H1 (cell line): Measurements from ENCODE around the gene STPG1. TPM values are rescaled to one million over a fixed set of nuclear protein-coding genes. Genes with fewer than 3 reads are reported as not detected.
"Not testable (repeated sequence)": the region's sequence is repeated elsewhere in the genome, so short reads cannot be mapped to it uniquely, and the experiment has no call there.

Experiments used
- CTCF ChIA-PET: fragments of 300-600 bp; sonication (Branson Sonifier 250); formaldehyde crosslinking; loops from one replicate; lab custom pipeline; 2021; ENCODE audit not compliant: partially characterized antibody; lab: Charles Lee
- POLR2A ChIA-PET: fragments of 300-600 bp; sonication (Branson Sonifier 250); formaldehyde crosslinking; loops from one replicate; lab custom pipeline; 2021; ENCODE audit warnings: inconsistent platforms; ENCODE audit not compliant: partially characterized antibody; lab: Charles Lee
- DNase-seq, 2 experiments: peaks; one replicate each; pipeline versions ENCODE4 v3.0.0 to v3.0.0-alpha.2; 2010 to 2022; ENCODE audit warnings: low spot score in 2 of 2, low read depth in 1 of 2, mixed read lengths in 1 of 2
- FAIRE-seq: peaks from 2 replicates; lab custom pipeline; 2011; peaks lifted over from hg19 to GRCh38; lab: Jason Lieb, UNC
- H2AFZ ChIP-seq: 2 replicates; pipeline ENCODE4 v1.8.1; 2012; ENCODE audit warnings: low read length, inconsistent platforms
- H2AK5ac ChIP-seq: 2 replicates; pipeline ENCODE4 v1.6.1; 2013; ENCODE audit warnings: low read depth, low read length
- H2BK120ac ChIP-seq: replicated peaks from 2 replicates; pipeline ENCODE3; 2013; ENCODE audit warnings: low read depth, low read length, inconsistent platforms
- H2BK12ac ChIP-seq: 2 replicates; pipeline ENCODE4 v1.6.1; 2013; ENCODE audit warnings: low read depth, low read length
- H2BK15ac ChIP-seq: 2 replicates; pipeline ENCODE4 v1.6.1; 2013; ENCODE audit warnings: low read length
- H2BK20ac ChIP-seq: 2 replicates; pipeline ENCODE4 v1.6.1; 2013; ENCODE audit warnings: low read length
- H2BK5ac ChIP-seq: 2 replicates; pipeline ENCODE4 v1.6.1; 2013; ENCODE audit warnings: low read depth, low read length
- H3K14ac ChIP-seq: 2 replicates; pipeline ENCODE4 v1.6.1; 2013; ENCODE audit warnings: inconsistent platforms; ENCODE audit not compliant: insufficient read length
- H3K18ac ChIP-seq: 2 replicates; pipeline ENCODE4 v1.6.1; 2013; ENCODE audit warnings: low read length; ENCODE audit errors: extremely low read depth
- H3K23ac ChIP-seq: 2 replicates; pipeline ENCODE4 v1.6.1; 2013; ENCODE audit warnings: inconsistent platforms; ENCODE audit not compliant: insufficient read length
- H3K23me2 ChIP-seq: 2 replicates; pipeline ENCODE4 v1.6.1; 2013; ENCODE audit warnings: low read depth, low read length
- H3K27ac ChIP-seq: 2 replicates; pipeline ENCODE4 v1.6.1; 2011; ENCODE audit warnings: low read depth, low read length, inconsistent platforms
- H3K27me3 ChIP-seq, 4 experiments: replicated peaks in 1 of 4; 1 replicate in 1 of 4; 2 replicates in 3 of 4; pipeline versions ENCODE4 v1.6.1 to v1.8.1; 2011 to 2013; ENCODE audit warnings: low read length in 3 of 4, mild to moderate bottlenecking in 3 of 4, inconsistent platforms in 2 of 4, mixed read lengths in 2 of 4, moderate library complexity in 1 of 4; ENCODE audit not compliant: control insufficient read depth in 3 of 4, insufficient read depth in 3 of 4; ENCODE audit errors: extremely low read depth in 1 of 4
- H3K36me3 ChIP-seq, 4 experiments: 2 replicates each; pipeline versions ENCODE4 v1.6.1 to v1.8.1; 2011 to 2013; ENCODE audit warnings: mild to moderate bottlenecking in 4 of 4, low read length in 3 of 4, moderate library complexity in 2 of 4, control low read depth in 1 of 4, inconsistent platforms in 1 of 4; ENCODE audit not compliant: insufficient read depth in 4 of 4, control insufficient read depth in 2 of 4
- H3K4ac ChIP-seq: replicated peaks from 2 replicates; pipeline ENCODE3; 2013; ENCODE audit warnings: low read length, low read depth, mixed read lengths, inconsistent platforms; ENCODE audit not compliant: insufficient read length
- H3K4me1 ChIP-seq, 4 experiments: replicated peaks in 1 of 4; 1 replicate in 1 of 4; 2 replicates in 3 of 4; pipeline versions ENCODE4 v1.6.1 to v1.8.1; 2011 to 2013; ENCODE audit warnings: low read length in 3 of 4, inconsistent platforms in 2 of 4, mixed read lengths in 1 of 4; ENCODE audit not compliant: insufficient read depth in 4 of 4, control insufficient read depth in 3 of 4
- H3K4me2 ChIP-seq, 2 experiments: 2 replicates each; pipeline versions ENCODE4 v1.6.1 to v1.8.1; 2011 to 2013; ENCODE audit warnings: low read depth in 2 of 2, low read length in 2 of 2, control low read depth in 1 of 2, inconsistent platforms in 1 of 2, mild to moderate bottlenecking in 1 of 2; ENCODE audit not compliant: insufficient read depth in 1 of 2
- H3K4me3 ChIP-seq, 4 experiments: fragments of 200-600, 300-600 bp in 1 of 4; sonication (generic), shearing (Covaris generic), sonication (Bioruptor Twin) in 1 of 4; 2 replicates each; pipeline versions ENCODE4 v1.5.1 to v1.8.1; 2011 to 2016; ENCODE audit warnings: low read length in 4 of 4, low read depth in 3 of 4, control low read depth in 2 of 4, inconsistent platforms in 2 of 4, mild to moderate bottlenecking in 2 of 4, mixed read lengths in 1 of 4, moderate library complexity in 1 of 4; ENCODE audit not compliant: insufficient read depth in 2 of 4; ENCODE audit errors: extremely low read depth in 1 of 4
- H3K56ac ChIP-seq: replicated peaks from 2 replicates; pipeline ENCODE3; 2013; ENCODE audit warnings: low read depth, mild to moderate bottlenecking, mixed read lengths, low read length, inconsistent platforms; ENCODE audit not compliant: insufficient read length
- H3K79me1 ChIP-seq: 2 replicates; pipeline ENCODE4 v1.6.1; 2013; ENCODE audit warnings: low read depth, low read length, control low read depth
- H3K79me2 ChIP-seq, 2 experiments: 2 replicates each; pipeline versions ENCODE4 v1.6.1 to v1.8.1; 2012 to 2013; ENCODE audit warnings: low read length in 2 of 2, mild to moderate bottlenecking in 2 of 2, inconsistent platforms in 1 of 2; ENCODE audit not compliant: insufficient read depth in 2 of 2, control insufficient read depth in 1 of 2
- H3K9ac ChIP-seq, 4 experiments: replicated peaks in 1 of 4; 1 replicate in 1 of 4; 2 replicates in 3 of 4; pipeline versions ENCODE4 v1.6.1 to v1.8.1; 2011 to 2013; ENCODE audit warnings: low read depth in 3 of 4, low read length in 3 of 4, control low read depth in 2 of 4, mild to moderate bottlenecking in 2 of 4, moderate library complexity in 2 of 4, inconsistent platforms in 1 of 4; ENCODE audit errors: extremely low read depth in 1 of 4
- H3K9me3 ChIP-seq, 2 experiments: 2 replicates each; pipeline versions ENCODE4 v1.6.1 to v1.8.1; 2012 to 2013; ENCODE audit warnings: mild to moderate bottlenecking in 2 of 2, moderate library complexity in 2 of 2, control low read depth in 1 of 2, inconsistent platforms in 1 of 2, low read depth in 1 of 2, low read length in 1 of 2, mixed read lengths in 1 of 2; ENCODE audit not compliant: insufficient read depth in 2 of 2
- H4K20me1 ChIP-seq, 2 experiments: replicated peaks in 1 of 2; 2 replicates each; pipeline versions ENCODE3 to v1.8.1; 2011 to 2013; ENCODE audit warnings: inconsistent platforms in 2 of 2, low read length in 2 of 2, mild to moderate bottlenecking in 1 of 2; ENCODE audit not compliant: insufficient read depth in 2 of 2, control insufficient read depth in 1 of 2
- H4K5ac ChIP-seq: 2 replicates; pipeline ENCODE4 v1.6.1; 2013; ENCODE audit warnings: low read length, low read depth, mixed read lengths, inconsistent platforms; ENCODE audit not compliant: insufficient read length
- H4K8ac ChIP-seq: 2 replicates; pipeline ENCODE4 v1.8.0; 2013; ENCODE audit warnings: mild to moderate bottlenecking, moderate library complexity, low read length, inconsistent platforms; ENCODE audit not compliant: insufficient read depth; ENCODE audit errors: extremely low read depth
- H4K91ac ChIP-seq: replicated peaks from 2 replicates; pipeline ENCODE3; 2013; ENCODE audit warnings: low read length, mixed read lengths, inconsistent platforms; ENCODE audit not compliant: insufficient read length
- WGBS, 2 experiments: shearing (Covaris generic) in 1 of 2; methylation state at CpG; one replicate each; pipeline versions ENCODE4 v1.1.6 to v1.1.7; 2013 to 2015; ENCODE audit warnings: low lambda C conversion rate in 2 of 2, mixed read lengths in 2 of 2, inconsistent platforms in 1 of 2, low coverage in 1 of 2, missing lambda C conversion rate in 1 of 2; ENCODE audit not compliant: insufficient replicate concordance in 2 of 2, insufficient coverage in 1 of 2, insufficient read length in 1 of 2; ENCODE audit errors: extremely low coverage in 1 of 2, missing lambda C conversion rate in 1 of 2; 5-methylcytosine and 5-hydroxymethylcytosine counted together
- polyA plus RNA-seq, 7 experiments: library from polyadenylated mRNA; depleted of rRNA in 3 of 7; stranded (reverse) in 5 of 7; unstranded in 2 of 7; fragments of >200 nt in 5 of 7; fragments of 200-250 nt in 2 of 7; gene quantifications; 1 replicate in 5 of 7; 2 replicates in 1 of 7; 4 replicates in 1 of 7; pipeline versions ENCODE4 v1.2.1 to v1.2.3, GENCODE V29; 2011 to 2013; ENCODE audit warnings: missing spikeins in 2 of 7, mixed read lengths in 2 of 7
- total RNA-seq: library from RNA; stranded (reverse); fragmentation: NEBNext Ultra II Directional; extraction: Animal tissue kit (Norgen Biotek cat#: 25700); gene quantifications from 2 replicates; pipeline ENCODE4 v1.2.1, GENCODE V29; 2021

The STPG1 gene
- total and polyA plus RNA-seq, 2 of the 8 experiments (the other 6 are each of a cell fraction or from before 2014, with no cell fraction given) = 10.3 to 11.2 TPM

DNA sequence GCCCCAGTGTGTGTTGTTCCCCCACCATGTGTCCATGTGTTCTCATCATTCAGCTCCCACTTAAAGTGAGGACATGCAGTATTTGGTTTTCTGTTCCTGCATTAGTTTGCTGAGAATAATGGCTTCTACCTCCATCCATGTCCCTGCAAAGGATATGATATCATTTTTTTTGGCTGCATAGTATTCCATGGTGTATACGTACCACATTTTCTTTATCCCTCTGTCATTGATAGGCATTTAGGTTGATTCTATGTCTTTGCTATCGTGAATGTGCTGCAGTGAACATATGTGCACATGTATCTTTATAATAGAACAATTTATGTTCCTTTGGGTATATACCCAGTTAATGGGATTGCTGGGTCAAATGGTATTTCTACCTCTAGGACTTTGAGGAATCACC is 32.9 kb upstream of the STPG1 start:
- not testable (repeated sequence) for H3K4me2 ChIP-seq, H2BK12ac ChIP-seq, H3K18ac ChIP-seq, H3K4me3 ChIP-seq, H3K36me3 ChIP-seq, H3K23me2 ChIP-seq, H3K9me3 ChIP-seq, H3K23ac ChIP-seq, H2BK5ac ChIP-seq, H3K27me3 ChIP-seq, H2AFZ ChIP-seq, H4K8ac ChIP-seq, H2BK20ac ChIP-seq, H3K14ac ChIP-seq, H3K79me2 ChIP-seq, H2BK15ac ChIP-seq, H3K4me1 ChIP-seq, H4K91ac ChIP-seq, FAIRE-seq, H3K4ac ChIP-seq, H3K27ac ChIP-seq, H4K20me1 ChIP-seq, DNase-seq, H3K79me1 ChIP-seq, H2BK120ac ChIP-seq, H3K9ac ChIP-seq, H4K5ac ChIP-seq, H3K56ac ChIP-seq, H2AK5ac ChIP-seq
- ChIA-PET CTCF (interaction anchor here (1.6 kb wide), 1 partner anchor 11 kb away, joined by 3 read pairs; no protein-coding TSS in a partner anchor), POLR2A (interaction anchor here (1.1 kb wide), 1 partner anchor 10 kb away, joined by 3 read pairs; no protein-coding TSS in a partner anchor)
- 87% methylated on average over 2 of the region's 2 CpGs; no CpG with 5 or more reads in 1 of the 2 experiments for WGBS, 2 experiments
